ENCODE data around the gene PDGFC. TPM values are rescaled to one million over a fixed set of nuclear protein-coding genes. Genes with fewer than 3 reads are reported as not detected.

The PDGFC gene
- polyA plus RNA-seq, 1 donor from 2014 or later: 3.8 TPM

DNA sequence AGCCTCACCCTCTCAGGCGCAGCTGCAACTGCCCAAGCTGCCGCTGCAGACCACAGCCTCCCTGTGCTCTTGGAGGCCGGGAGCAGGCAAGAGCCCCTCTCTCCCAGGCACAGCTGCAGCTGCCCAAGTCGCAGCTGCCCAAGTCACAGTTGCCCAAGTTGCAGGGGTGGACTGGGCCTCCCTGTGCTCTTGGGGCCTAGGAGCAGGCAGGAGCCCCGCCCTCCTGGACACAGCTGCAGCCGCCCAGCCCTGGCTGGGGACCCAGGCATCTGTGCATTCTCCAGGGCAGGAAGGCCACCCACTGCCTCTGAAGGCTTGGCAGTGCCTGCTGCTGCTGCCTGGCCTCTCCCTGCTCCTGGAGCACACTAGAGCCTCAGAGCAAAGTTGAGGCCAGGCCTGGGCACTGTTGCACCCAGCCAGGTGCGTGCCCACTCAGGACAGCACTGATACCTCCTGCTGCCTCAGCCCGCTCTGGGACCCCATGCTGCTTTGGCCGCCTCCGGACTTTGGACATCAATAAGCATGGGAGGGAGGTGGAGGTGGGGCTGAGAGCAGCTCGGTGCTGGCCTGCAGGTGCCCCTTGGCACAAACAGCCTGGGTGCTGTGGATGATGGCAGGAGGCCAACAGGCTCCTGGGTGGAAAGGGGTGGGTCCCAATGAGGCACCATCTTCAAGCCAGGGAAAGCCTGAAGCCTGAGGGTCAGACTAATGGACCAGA is 247.5 kb downstream of the PDGFC start:
- Histone ChIP-seq H3K27ac (ENCODE audit: low read length) (no peak overlapping the region), H3K4me2 (ENCODE audit: low read length) (no peak overlapping the region), H3K79me2 (replicated peaks; ENCODE audit: insufficient read depth, low read length) (no peaks in the 10 kb centered on the region), H3K9me2 (ENCODE audit: insufficient read depth, low read length) (no peaks in the 10 kb centered on the region), H3K9ac (ENCODE audit: low read length) (no peak overlapping the region), H4K20me1 (ENCODE audit: insufficient read depth) (no peaks in the 10 kb centered on the region), H3K27me3 (ENCODE audit: insufficient read depth, low read depth, low read length) (no peaks in the 10 kb centered on the region), H3K36me3 (ENCODE audit: insufficient read depth, low read length) (no peaks in the 10 kb centered on the region), H3K4me3 (ENCODE audit: low read length) (no peak overlapping the region), H3F3A (ENCODE audit: insufficient read depth, low read length, poor library complexity, severe bottlenecking) (no peaks in the 10 kb centered on the region), H3K9me3 (ENCODE audit: low read length) (no peaks in the 10 kb centered on the region), H2AFZ (ENCODE audit: low read depth, low read length) (no peak overlapping the region)
- TF ChIP-seq, protein P1, sequence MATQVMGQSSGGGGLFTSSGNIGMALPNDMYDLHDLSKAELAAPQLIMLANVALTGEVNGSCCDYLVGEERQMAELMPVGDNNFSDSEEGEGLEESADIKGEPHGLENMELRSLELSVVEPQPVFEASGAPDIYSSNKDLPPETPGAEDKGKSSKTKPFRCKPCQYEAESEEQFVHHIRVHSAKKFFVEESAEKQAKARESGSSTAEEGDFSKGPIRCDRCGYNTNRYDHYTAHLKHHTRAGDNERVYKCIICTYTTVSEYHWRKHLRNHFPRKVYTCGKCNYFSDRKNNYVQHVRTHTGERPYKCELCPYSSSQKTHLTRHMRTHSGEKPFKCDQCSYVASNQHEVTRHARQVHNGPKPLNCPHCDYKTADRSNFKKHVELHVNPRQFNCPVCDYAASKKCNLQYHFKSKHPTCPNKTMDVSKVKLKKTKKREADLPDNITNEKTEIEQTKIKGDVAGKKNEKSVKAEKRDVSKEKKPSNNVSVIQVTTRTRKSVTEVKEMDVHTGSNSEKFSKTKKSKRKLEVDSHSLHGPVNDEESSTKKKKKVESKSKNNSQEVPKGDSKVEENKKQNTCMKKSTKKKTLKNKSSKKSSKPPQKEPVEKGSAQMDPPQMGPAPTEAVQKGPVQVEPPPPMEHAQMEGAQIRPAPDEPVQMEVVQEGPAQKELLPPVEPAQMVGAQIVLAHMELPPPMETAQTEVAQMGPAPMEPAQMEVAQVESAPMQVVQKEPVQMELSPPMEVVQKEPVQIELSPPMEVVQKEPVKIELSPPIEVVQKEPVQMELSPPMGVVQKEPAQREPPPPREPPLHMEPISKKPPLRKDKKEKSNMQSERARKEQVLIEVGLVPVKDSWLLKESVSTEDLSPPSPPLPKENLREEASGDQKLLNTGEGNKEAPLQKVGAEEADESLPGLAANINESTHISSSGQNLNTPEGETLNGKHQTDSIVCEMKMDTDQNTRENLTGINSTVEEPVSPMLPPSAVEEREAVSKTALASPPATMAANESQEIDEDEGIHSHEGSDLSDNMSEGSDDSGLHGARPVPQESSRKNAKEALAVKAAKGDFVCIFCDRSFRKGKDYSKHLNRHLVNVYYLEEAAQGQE (IDR thresholded peaks at IDR 0.05; ENCODE audit: borderline replicate concordance): no peak
- TF ChIP-seq EP300 (conservative IDR thresholded peaks at IDR 0.05; ENCODE audit: poor library complexity, severe bottlenecking): no peak
- no peak for TF ChIP-seq EZH2 (IDR thresholded peaks at IDR 0.05; ENCODE audit: borderline replicate concordance, insufficient read depth, low read length, poor library complexity, severe bottlenecking)
- TF ChIP-seq TAF1 (IDR thresholded peaks at IDR 0.05; ENCODE audit: low read depth): no peak
- no peak for TF ChIP-seq POLR2AphosphoS5 (IDR thresholded peaks at IDR 0.05)
- TF ChIP-seq SMC3 (conservative IDR thresholded peaks at IDR 0.05; ENCODE audit: poor library complexity): no peak
- TF ChIP-seq, protein P2, sequence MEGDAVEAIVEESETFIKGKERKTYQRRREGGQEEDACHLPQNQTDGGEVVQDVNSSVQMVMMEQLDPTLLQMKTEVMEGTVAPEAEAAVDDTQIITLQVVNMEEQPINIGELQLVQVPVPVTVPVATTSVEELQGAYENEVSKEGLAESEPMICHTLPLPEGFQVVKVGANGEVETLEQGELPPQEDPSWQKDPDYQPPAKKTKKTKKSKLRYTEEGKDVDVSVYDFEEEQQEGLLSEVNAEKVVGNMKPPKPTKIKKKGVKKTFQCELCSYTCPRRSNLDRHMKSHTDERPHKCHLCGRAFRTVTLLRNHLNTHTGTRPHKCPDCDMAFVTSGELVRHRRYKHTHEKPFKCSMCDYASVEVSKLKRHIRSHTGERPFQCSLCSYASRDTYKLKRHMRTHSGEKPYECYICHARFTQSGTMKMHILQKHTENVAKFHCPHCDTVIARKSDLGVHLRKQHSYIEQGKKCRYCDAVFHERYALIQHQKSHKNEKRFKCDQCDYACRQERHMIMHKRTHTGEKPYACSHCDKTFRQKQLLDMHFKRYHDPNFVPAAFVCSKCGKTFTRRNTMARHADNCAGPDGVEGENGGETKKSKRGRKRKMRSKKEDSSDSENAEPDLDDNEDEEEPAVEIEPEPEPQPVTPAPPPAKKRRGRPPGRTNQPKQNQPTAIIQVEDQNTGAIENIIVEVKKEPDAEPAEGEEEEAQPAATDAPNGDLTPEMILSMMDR (IDR thresholded peaks at IDR 0.05; ENCODE audit: poor library complexity, severe bottlenecking): no peak
- TF ChIP-seq RAD21 (conservative IDR thresholded peaks at IDR 0.05): no peak
- TF ChIP-seq MXI1 (conservative IDR thresholded peaks at IDR 0.05; ENCODE audit: poor library complexity, severe bottlenecking): no peak

DNA sequence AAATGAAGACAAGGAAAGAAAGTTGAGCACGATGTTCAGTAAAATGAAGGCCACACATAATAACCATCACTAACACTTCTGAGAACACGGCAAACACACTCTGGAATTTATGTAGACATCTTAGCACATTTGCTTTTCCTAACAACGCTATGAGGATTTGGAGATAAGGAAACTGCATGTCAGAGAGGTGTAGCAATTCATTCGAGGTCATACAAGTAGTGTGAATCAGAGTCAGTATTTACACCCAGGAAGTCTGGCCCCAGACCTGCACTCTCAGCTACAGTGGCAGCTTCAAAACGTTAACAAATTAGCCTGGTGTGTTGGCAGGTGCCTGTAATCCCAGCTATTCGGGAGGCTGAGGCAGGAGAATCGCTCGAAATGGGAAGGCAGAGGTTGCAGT is 253.4 kb downstream of the PDGFC start:
- no peak overlapping the region for H2AFZ ChIP-seq (ENCODE audit: low read depth, low read length)
- no peaks in the 10 kb centered on the region for H4K20me1 ChIP-seq (ENCODE audit: insufficient read depth)
- H3K4me3 ChIP-seq (ENCODE audit: low read length): no peak overlapping the region
- no peaks in the 10 kb centered on the region for H3K27me3 ChIP-seq (ENCODE audit: insufficient read depth, low read depth, low read length)
- H3K4me2 ChIP-seq (ENCODE audit: low read length): no peak overlapping the region
- no peaks in the 10 kb centered on the region for H3K9me2 ChIP-seq (ENCODE audit: insufficient read depth, low read length)
- H3K27ac ChIP-seq (ENCODE audit: low read length): no peak overlapping the region
- H3K9ac ChIP-seq (ENCODE audit: low read length): no peak overlapping the region
- no peaks in the 10 kb centered on the region for H3K36me3 ChIP-seq (ENCODE audit: insufficient read depth, low read length)
- H3F3A ChIP-seq (ENCODE audit: insufficient read depth, low read length, poor library complexity, severe bottlenecking): no peaks in the 10 kb centered on the region
- H3K9me3 ChIP-seq (ENCODE audit: low read length): no peaks in the 10 kb centered on the region
- no peaks in the 10 kb centered on the region for H3K79me2 ChIP-seq (replicated peaks; ENCODE audit: insufficient read depth, low read length)
- TF ChIP-seq RAD21 (conservative IDR thresholded peaks at IDR 0.05) (no peak), SMC3 (conservative IDR thresholded peaks at IDR 0.05; ENCODE audit: poor library complexity) (no peak), TAF1 (IDR thresholded peaks at IDR 0.05; ENCODE audit: low read depth) (no peak), EP300 (conservative IDR thresholded peaks at IDR 0.05; ENCODE audit: poor library complexity, severe bottlenecking) (no peak), EZH2 (IDR thresholded peaks at IDR 0.05; ENCODE audit: borderline replicate concordance, insufficient read depth, low read length, poor library complexity, severe bottlenecking) (no peak), MXI1 (conservative IDR thresholded peaks at IDR 0.05; ENCODE audit: poor library complexity, severe bottlenecking) (no peak), POLR2AphosphoS5 (IDR thresholded peaks at IDR 0.05) (no peak)
- TF ChIP-seq, protein P2 (IDR thresholded peaks at IDR 0.05; ENCODE audit: poor library complexity, severe bottlenecking): no peak
- TF ChIP-seq, protein P1 (IDR thresholded peaks at IDR 0.05; ENCODE audit: borderline replicate concordance): no peak
